ENCODE results near the gene PDIA6. TPM values are rescaled to one million over a fixed set of nuclear protein-coding genes. Genes with fewer than 3 reads are reported as not detected.

PDIA6 gene
- total and polyA plus RNA-seq, 8 donors: 33.7 to 201 (median 135) TPM

- no peak for TF ChIP-seq CTCF (IDR thresholded peaks at IDR 0.05)
- 48 to 50% methylated on average over 2 of the region's 2 CpGs for WGBS, 2 donors
- no peak for ATAC-seq
- Histone ChIP-seq H3K27me3 (no peaks in the 10 kb centered on the region), H3K36me3 (no peaks in the 10 kb centered on the region), H3K27ac (no peak overlapping the region), H3K4me1 (no peaks in the 10 kb centered on the region), H3K4me3 (no peak overlapping the region), H3K9me3 (no peaks in the 10 kb centered on the region)
- no peak for FAIRE-seq
- intact Hi-C loops (cut with DNase I): no loop called here
- no peak for DNase-seq
Measured at GRCh38 chr2:10741139-10741538, 71.4 kb downstream of the PDIA6 start.

GRCh38 chr2:10740226-10740625 lies 72.4 kb downstream of the PDIA6 start:
- Histone ChIP-seq H3K27ac (no peak overlapping the region), H3K4me1 (no peaks in the 10 kb centered on the region), H3K9me3 (no peaks in the 10 kb centered on the region), H3K4me3 (no peak overlapping the region), H3K27me3 (no peaks in the 10 kb centered on the region), H3K36me3 (no peaks in the 10 kb centered on the region)
- DNase-seq (no peak), ATAC-seq (no peak), FAIRE-seq (no peak)
- 70 to 77% methylated on average over 3 of the region's 3 CpGs for WGBS, 2 donors
- no peak for TF ChIP-seq CTCF (IDR thresholded peaks at IDR 0.05)
- intact Hi-C loops (cut with DNase I): no loop called here

GRCh38 chr2:10738192-10738591 lies 74.4 kb downstream of the PDIA6 start:
- H3K27me3 ChIP-seq: no peaks in the 10 kb centered on the region
- no peak for ATAC-seq
- no peak for TF ChIP-seq CTCF (IDR thresholded peaks at IDR 0.05)
- no peaks in the 10 kb centered on the region for H3K36me3 ChIP-seq
- no peak overlapping the region for H3K4me3 ChIP-seq
- 79 to 84% methylated on average over 6 of the region's 6 CpGs for WGBS, 2 donors
- H3K9me3 ChIP-seq: no peaks in the 10 kb centered on the region
- no peaks in the 10 kb centered on the region for H3K4me1 ChIP-seq
- FAIRE-seq: no peak
- DNase-seq: no peak
- no peak overlapping the region for H3K27ac ChIP-seq
- intact Hi-C loops (cut with DNase I): no loop called here

GRCh38 chr2:10733980-10734379 lies 78.6 kb downstream of the PDIA6 start:
- Histone ChIP-seq H3K27ac (no peak overlapping the region), H3K4me3 (no peak overlapping the region), H3K9me3 (no peaks in the 10 kb centered on the region), H3K27me3 (no peaks in the 10 kb centered on the region), H3K36me3 (no peaks in the 10 kb centered on the region), H3K4me1 (no peaks in the 10 kb centered on the region)
- no peak for DNase-seq
- intact Hi-C loops (cut with DNase I): no loop called here
- no peak for FAIRE-seq
- no peak for ATAC-seq
- WGBS, 2 donors: 71 to 76% methylated on average over 5 of the region's 5 CpGs
- TF ChIP-seq CTCF (IDR thresholded peaks at IDR 0.05): no peak

- Histone ChIP-seq H3K36me3 (no peaks in the 10 kb centered on the region), H3K27ac (no peak overlapping the region), H3K4me3 (no peak overlapping the region), H3K4me1 (no peaks in the 10 kb centered on the region), H3K27me3 (no peaks in the 10 kb centered on the region), H3K9me3 (no peaks in the 10 kb centered on the region)
- ATAC-seq (no peak), FAIRE-seq (no peak), DNase-seq (no peak)
- TF ChIP-seq CTCF (IDR thresholded peaks at IDR 0.05): no peak
- intact Hi-C loops (cut with DNase I): no loop called here
- 41 to 49% methylated on average over 6 of the region's 6 CpGs for WGBS, 2 donors
Measured at GRCh38 chr2:10733566-10733925, 79.0 kb downstream of the PDIA6 start.

Other genes starting within 250 kb of the PDIA6 start
- 10 to 100 TPM; 10.3 to 13.5 (median 12.8) TPM for gene NOL10, start 122.8 kb downstream of the PDIA6 start, total RNA-seq
- 10 to 100 TPM in 1 of 2 donors, 1 to 10 TPM in 1; 6.3 to 12.3 TPM for gene NOL10, start 122.8 kb downstream of the PDIA6 start, polyA plus RNA-seq
- under 1 TPM in 5 of 6 donors, not detected in 1; 0.06 to 0.35 (median 0.09) TPM for gene ATP6V1C2, start 91.2 kb downstream of the PDIA6 start, total RNA-seq
- gene ATP6V1C2, start 91.2 kb downstream of the PDIA6 start, polyA plus RNA-seq: 1 to 10 TPM; 1.2 to 2.0 TPM
- gene KCNF1, start 99.1 kb upstream of the PDIA6 start, total RNA-seq: 1 to 10 TPM in 1 of 6 donors, under 1 TPM in 5; 0.08 to 1.3 (median 0.33) TPM
- 10 to 100 TPM in 1 of 2 donors, 1 to 10 TPM in 1; 4.2 to 15.8 TPM for gene KCNF1, start 99.1 kb upstream of the PDIA6 start, polyA plus RNA-seq

Data from pancreas (tissue), 10 donors.